ENCODE results near the gene MAPT.
"Not testable (repeated sequence)": the region's sequence is repeated elsewhere in the genome, so short reads cannot be mapped to it uniquely, and the experiment has no call there.

MAPT gene

DNA sequence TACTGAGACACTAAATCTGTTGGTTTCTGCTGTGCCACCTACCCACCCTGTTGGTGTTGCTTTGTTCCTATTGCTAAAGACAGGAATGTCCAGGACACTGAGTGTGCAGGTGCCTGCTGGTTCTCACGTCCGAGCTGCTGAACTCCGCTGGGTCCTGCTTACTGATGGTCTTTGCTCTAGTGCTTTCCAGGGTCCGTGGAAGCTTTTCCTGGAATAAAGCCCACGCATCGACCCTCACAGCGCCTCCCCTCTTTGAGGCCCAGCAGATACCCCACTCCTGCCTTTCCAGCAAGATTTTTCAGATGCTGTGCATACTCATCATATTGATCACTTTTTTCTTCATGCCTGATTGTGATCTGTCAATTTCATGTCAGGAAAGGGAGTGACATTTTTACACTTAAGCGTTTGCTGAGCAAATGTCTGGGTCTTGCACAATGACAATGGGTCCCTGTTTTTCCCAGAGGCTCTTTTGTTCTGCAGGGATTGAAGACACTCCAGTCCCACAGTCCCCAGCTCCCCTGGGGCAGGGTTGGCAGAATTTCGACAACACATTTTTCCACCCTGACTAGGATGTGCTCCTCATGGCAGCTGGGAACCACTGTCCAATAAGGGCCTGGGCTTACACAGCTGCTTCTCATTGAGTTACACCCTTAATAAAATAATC is 119.3 kb downstream of the MAPT start:
- DNase-seq, result no peak

DNA sequence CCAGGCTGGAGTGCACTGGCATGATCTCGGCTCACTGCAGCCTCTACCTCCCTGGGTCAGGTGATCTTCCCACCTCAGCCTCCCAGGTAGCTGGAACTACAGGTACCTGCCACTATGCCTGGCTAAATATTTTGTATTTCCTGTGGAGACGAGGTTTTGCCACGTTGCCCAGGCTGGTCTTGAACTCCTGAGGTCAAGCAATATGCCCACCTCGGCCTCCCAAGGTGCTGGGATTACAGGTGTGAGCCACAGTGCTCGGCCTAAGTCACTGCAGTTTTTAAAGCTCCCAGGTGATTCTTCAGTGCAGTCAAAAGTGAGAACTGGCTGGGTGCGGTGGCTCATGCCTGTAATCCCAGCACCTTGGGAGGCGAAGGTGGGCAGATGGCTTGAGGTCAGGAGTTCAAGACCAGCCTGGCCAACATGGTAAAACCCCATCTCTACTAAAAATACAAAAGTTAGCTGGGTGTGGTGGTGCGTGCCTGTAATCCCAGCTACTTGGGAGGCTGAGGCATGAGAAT is 125.1 kb downstream of the MAPT start:
- DNase-seq, result not testable (repeated sequence)

DNA sequence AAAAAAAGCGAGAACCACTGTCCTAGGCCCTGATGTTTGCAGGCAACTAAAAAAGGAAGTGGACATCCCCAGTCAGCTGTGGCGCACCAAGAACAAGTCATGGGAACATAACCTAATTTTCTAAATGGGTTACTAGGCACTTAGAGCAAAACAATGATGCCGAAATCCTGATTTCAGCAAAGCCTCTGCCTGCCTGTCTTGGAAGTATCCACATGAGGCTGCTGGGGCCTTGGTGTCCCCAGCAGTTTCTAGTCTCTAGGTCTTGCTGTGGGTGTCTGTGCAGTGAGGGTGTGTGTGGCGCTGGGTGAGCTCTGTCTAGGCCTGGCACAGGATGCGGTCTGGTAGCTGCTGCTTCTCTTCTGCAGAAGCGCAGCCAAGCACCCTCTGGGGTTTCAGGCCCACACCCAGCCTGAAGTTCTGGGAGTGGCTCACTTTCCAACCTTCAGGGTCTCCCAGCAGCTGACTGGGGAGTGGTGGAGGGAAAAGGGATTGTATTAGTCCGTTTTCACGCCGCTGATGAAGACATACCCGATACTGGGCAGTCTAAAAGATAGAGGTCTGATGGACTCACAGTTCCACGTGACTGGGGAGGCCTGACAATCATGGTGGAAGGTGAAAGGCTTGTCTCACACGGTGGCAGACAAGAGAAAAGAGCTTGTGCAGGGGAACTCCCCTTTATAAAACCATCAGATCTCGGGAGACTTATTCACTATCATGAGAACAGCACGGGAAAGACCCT is 125.8 kb downstream of the MAPT start:
- DNase-seq, result no peak

DNA sequence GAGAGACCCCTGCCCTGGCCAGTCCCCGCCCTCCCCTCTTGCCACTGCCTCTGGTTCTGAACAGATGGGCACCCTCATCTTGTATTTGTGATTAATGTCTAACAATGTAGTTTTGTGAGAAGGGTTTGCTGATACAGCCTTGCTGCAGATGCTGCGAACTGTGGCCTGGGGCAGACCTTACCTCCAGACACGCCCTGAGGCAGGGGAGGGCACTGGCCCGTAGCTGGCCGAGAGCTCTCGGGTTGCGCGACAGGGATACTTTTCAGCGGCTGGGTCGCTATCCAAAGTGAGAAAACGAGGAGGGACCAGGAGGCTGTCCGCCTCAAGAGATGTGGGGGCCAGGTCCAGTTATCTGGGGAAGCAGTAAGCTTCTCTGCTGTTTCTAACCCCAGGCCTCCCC is 126.6 kb downstream of the MAPT start:
- no peak for DNase-seq

DNA sequence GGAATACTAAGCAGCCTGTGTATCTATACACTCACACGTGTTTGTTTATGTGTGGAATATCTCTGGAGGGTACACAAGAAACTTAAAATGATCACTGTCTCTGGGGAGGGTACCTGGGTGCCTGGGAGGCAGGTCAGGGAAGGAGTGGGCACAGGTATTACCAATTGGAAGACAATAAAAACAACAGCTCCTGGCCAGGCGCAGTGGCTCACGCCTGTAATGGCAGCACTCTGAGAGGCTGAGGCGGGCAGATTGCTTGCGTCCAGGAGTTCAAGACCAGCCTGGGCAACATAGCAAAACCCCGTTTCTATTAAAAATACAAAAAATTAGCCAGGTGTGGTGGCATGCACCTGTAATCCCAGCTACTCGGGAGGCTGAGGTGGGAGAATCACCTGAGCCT is 129.0 kb downstream of the MAPT start:
- DNase-seq, result not testable (repeated sequence)

DNA sequence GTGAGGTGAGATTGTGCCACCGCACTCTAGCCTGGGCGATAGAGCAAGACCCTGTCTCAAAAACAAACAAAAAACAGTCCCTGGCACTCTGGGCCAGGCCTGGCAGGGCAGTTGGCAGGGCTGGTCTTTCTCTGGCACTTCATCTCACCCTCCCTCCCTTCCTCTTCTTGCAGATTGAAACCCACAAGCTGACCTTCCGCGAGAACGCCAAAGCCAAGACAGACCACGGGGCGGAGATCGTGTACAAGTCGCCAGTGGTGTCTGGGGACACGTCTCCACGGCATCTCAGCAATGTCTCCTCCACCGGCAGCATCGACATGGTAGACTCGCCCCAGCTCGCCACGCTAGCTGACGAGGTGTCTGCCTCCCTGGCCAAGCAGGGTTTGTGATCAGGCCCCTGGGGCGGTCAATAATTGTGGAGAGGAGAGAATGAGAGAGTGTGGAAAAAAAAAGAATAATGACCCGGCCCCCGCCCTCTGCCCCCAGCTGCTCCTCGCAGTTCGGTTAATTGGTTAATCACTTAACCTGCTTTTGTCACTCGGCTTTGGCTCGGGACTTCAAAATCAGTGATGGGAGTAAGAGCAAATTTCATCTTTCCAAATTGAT is 129.5 kb downstream of the MAPT start:
- no peak for DNase-seq

DNA sequence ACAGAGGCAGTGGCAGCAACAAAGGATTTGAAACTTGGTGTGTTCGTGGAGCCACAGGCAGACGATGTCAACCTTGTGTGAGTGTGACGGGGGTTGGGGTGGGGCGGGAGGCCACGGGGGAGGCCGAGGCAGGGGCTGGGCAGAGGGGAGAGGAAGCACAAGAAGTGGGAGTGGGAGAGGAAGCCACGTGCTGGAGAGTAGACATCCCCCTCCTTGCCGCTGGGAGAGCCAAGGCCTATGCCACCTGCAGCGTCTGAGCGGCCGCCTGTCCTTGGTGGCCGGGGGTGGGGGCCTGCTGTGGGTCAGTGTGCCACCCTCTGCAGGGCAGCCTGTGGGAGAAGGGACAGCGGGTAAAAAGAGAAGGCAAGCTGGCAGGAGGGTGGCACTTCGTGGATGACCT is 130.2 kb downstream of the MAPT start:
- DNase-seq, result no peak

DNA sequence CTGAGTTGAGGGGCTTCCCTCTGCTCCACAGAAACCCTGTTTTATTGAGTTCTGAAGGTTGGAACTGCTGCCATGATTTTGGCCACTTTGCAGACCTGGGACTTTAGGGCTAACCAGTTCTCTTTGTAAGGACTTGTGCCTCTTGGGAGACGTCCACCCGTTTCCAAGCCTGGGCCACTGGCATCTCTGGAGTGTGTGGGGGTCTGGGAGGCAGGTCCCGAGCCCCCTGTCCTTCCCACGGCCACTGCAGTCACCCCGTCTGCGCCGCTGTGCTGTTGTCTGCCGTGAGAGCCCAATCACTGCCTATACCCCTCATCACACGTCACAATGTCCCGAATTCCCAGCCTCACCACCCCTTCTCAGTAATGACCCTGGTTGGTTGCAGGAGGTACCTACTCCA is 130.7 kb downstream of the MAPT start:
- DNase-seq, result no peak

DNA sequence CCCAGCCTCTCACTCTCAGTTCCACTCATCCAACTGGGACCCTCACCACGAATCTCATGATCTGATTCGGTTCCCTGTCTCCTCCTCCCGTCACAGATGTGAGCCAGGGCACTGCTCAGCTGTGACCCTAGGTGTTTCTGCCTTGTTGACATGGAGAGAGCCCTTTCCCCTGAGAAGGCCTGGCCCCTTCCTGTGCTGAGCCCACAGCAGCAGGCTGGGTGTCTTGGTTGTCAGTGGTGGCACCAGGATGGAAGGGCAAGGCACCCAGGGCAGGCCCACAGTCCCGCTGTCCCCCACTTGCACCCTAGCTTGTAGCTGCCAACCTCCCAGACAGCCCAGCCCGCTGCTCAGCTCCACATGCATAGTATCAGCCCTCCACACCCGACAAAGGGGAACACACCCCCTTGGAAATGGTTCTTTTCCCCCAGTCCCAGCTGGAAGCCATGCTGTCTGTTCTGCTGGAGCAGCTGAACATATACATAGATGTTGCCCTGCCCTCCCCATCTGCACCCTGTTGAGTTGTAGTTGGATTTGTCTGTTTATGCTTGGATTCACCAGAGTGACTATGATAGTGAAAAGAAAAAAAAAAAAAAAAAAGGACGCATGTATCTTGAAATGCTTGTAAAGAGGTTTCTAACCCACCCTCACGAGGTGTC is 131.3 kb downstream of the MAPT start:
- no peak for DNase-seq

DNA sequence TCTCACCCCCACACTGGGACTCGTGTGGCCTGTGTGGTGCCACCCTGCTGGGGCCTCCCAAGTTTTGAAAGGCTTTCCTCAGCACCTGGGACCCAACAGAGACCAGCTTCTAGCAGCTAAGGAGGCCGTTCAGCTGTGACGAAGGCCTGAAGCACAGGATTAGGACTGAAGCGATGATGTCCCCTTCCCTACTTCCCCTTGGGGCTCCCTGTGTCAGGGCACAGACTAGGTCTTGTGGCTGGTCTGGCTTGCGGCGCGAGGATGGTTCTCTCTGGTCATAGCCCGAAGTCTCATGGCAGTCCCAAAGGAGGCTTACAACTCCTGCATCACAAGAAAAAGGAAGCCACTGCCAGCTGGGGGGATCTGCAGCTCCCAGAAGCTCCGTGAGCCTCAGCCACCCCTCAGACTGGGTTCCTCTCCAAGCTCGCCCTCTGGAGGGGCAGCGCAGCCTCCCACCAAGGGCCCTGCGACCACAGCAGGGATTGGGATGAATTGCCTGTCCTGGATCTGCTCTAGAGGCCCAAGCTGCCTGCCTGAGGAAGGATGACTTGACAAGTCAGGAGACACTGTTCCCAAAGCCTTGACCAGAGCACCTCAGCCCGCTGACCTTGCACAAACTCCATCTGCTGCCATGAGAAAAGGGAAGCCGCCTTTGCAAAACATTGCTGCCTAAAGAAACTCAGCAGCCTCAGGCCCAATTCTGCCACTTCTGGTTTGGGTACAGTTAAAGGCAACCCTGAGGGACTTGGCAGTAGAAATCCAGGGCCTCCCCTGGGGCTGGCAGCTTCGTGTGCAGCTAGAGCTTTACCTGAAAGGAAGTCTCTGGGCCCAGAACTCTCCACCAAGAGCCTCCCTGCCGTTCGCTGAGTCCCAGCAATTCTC is 132.1 kb downstream of the MAPT start:
- DNase-seq, result no peak

DNA sequence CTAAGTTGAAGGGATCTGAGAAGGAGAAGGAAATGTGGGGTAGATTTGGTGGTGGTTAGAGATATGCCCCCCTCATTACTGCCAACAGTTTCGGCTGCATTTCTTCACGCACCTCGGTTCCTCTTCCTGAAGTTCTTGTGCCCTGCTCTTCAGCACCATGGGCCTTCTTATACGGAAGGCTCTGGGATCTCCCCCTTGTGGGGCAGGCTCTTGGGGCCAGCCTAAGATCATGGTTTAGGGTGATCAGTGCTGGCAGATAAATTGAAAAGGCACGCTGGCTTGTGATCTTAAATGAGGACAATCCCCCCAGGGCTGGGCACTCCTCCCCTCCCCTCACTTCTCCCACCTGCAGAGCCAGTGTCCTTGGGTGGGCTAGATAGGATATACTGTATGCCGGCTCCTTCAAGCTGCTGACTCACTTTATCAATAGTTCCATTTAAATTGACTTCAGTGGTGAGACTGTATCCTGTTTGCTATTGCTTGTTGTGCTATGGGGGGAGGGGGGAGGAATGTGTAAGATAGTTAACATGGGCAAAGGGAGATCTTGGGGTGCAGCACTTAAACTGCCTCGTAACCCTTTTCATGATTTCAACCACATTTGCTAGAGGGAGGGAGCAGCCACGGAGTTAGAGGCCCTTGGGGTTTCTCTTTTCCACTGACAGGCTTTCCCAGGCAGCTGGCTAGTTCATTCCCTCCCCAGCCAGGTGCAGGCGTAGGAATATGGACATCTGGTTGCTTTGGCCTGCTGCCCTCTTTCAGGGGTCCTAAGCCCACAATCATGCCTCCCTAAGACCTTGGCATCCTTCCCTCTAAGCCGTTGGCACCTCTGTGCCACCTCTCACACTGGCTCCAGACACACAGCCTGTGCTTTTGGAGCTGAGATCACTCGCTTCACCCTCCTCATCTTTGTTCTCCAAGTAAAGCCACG is 133.0 kb downstream of the MAPT start:
- DNase-seq, result no peak

DNA sequence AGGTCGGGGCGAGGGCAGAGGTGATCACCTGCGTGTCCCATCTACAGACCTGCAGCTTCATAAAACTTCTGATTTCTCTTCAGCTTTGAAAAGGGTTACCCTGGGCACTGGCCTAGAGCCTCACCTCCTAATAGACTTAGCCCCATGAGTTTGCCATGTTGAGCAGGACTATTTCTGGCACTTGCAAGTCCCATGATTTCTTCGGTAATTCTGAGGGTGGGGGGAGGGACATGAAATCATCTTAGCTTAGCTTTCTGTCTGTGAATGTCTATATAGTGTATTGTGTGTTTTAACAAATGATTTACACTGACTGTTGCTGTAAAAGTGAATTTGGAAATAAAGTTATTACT is 133.6 kb downstream of the MAPT start:
- no peak for DNase-seq

DNA sequence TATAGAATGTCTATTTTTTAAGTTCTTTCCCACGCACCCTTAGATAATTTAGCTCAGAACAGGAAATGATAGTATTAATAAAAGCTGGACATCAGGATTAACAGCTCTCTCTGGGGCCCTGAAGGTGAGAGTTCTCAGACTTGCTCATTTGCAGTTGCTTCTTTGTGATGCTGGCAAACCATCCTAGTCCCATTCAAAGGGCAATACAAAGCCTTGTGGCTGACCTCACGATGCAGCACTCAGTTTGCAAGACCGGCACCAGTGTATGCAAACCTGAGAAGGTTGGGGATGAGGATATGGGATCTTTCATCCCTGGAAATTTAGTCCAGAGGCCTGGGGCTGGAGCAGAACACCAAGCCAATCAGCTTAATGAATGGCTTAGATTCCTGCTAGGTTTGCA is 134.0 kb downstream of the MAPT start:
- DNase-seq, result no peak

DNA sequence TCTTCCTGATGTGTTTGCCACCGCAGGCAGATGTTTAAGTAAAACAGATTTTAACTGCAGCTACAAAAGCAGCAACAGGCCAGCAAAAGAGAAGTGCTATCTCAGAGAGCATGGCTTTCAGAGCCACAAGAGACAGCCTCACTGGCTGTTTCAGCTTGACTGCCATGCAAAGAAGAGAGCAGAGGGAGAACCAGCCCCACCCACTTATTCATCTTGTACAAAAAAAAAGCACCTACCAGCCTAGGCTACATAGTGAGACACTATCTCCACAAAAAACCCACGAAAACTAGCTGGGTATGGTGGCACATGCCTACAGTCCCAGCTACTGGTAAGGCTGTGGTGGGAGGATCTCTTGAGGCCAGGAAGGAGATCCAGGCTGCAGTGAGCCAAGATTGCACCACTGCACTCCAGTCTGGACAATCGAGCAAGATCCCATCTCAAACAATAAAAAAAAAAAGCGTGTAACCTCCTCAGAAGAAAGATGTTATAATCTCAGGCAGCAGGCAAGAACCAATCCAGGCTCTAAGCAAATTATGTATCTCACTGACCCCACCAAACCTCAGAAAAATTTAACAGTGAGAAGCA is 134.7 kb downstream of the MAPT start:
- DNase-seq, result no peak

DNA sequence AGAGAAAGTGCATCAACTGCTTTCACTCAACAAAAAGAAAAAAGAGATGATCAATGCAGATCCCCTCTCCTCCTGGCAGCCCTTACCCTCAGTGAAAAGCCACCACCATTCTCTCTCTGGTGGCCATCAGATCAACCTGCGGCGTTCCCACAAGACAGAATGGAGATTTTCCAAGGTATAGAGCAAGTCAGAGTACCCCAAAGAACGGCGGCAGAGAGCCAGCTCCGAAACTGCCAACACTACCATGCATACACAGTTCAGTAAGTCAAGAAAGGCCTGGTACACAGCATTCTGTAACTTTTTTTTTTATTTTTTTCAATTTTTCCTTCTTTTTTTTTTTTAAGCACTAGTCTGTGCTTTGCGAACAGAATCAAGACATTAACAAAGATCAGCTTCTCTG is 135.3 kb downstream of the MAPT start:
- DNase-seq, result no peak

DNA sequence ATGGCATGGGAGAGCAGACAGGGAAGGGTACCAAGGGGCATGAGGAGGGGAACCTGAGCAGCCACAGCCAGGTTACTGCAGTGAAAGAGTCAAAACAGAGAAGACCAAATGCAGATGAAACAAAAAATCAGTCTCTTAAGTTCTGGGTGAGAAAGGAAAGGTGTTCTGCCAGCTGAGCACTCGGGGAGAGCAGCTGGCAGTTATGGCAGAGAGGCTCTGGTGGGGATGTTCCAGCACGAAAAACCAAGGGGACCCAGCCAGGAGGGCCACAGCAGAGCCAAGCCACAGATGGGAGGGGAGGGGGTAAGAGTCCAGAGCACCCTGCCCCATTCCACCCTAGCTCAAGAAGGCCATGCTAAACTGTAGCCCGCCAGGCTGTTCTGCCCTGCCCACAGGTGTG is 136.4 kb downstream of the MAPT start:
- DNase-seq, result no peak

DNA sequence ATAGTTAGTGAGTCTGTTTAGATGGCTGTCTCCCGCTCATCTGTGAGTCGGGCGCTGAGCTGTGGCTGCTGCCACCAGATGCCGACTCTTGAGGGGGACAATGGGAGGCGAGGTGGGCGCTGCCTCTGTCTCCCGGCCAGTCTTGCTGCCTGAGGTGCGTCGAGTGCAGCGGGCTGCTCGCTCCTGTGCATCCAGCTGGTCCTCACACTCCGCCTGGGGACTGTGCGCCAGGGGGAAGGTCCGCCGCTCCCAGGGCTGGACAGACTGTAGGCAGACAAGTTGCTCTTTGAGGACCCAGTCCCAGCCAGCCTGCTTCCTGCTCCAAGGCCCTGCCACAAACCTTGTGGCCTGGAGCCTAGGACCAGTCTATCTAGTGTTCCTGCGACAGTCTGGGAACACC is 137.1 kb downstream of the MAPT start:
- DNase-seq, result no peak

DNA sequence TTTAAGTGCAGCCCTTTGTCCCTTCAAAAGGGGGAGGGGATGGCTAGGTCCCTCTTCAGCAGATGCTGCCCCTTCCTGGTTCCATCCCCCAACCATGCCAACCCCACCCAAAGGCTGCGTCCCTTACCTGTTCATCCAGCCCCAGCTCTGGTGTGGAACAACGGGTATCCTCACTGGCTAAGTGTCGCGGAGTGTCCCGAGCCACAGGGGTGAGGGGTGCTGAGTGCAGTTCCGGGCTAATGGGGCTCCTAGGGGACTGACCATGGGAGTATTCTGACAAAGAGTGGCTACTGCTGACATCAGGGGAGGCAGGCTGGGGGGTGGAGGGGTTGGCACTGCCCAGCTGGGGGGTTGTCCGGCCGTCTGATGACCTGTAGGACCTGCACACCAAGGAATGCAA is 137.6 kb downstream of the MAPT start:
- no peak for DNase-seq

DNA sequence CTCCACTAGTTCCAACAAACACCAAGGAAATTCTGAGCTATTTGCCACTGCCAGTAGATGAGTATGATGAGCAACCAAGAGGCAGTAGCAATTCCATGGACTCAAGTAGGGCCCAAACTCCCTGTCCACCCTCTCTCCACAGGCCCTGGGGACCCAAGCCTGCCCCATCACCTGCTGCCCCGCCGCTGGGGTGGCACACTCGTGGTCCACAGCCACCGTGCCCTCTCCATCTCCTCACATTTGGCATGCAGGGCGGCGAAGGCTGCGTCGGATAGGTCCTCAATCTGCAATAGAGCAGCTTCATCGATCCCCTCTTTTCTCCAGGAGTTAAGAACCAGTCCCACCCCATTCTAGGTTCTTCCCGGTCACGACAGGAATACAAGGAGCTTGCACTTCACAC is 138.6 kb downstream of the MAPT start:
- no peak for DNase-seq

DNA sequence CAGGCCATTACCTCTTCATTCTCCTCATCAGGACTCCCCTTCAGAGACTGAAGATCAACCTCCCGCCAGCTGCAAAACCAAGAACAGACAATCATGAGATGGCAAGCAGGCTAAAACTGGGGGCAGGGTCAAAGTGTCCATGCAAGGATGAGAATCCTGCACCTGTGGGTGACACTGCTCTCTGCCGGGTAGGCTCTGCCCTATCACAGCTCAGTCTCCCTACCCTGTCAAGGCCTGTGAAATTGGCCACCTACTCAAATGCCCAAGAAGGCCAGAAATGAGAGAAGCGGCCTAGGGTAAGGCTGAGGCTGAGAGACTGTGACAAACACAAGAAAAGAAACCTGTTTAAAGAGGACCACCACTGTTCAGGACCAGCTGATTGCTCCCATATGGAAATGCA is 139.0 kb downstream of the MAPT start:
- DNase-seq, result no peak

DNA sequence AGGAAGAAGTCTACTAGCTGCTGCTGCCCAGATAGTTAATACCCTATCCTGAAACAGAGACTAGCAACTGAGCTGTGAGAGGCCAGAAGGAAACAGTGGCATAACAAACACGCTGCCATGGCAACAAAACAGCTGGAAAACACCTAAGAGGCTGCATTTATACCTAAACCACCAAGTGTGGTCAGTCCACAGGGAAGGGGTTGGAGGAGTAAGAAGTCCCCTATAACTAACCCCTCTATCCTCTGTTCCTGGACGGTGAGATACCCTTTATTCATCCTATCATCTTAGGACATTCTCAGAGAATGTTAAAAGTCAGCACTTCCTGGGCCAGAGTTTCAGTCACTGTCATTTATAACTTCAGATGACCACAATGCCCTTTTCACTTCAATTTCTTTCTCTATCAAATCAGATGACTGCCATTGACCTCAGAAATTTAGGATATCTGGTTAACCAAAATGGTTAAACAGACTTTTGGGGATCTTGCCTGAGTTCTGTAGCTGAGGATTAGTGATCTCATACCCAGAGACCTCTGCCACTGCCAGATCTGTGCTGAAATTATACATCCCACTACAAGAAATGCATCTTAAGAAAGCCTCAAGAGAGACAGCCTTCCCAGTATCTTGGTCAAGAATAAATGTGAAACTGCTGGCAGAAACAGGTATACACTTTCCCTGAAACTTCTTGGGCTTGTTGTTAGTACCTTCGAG is 140.9 kb downstream of the MAPT start:
- no peak for DNase-seq
